HK-2 (cell line): ENCODE results near the gene PIGZ.
A peak's percentile ranks its signal among the peaks of the same experiment; 100 is the strongest.

Experiments
- DNase-seq: peaks from one replicate; pipeline ENCODE4 v3.0.0-alpha.2; 2018; ENCODE audit not compliant: unreplicated experiment

Gene PIGZ, protein sequence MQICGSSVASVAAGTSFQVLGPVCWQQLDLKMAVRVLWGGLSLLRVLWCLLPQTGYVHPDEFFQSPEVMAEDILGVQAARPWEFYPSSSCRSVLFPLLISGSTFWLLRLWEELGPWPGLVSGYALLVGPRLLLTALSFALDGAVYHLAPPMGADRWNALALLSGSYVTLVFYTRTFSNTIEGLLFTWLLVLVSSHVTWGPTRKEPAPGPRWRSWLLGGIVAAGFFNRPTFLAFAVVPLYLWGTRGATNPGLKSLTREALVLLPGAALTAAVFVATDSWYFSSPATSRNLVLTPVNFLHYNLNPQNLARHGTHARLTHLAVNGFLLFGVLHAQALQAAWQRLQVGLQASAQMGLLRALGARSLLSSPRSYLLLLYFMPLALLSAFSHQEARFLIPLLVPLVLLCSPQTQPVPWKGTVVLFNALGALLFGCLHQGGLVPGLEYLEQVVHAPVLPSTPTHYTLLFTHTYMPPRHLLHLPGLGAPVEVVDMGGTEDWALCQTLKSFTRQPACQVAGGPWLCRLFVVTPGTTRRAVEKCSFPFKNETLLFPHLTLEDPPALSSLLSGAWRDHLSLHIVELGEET

GRCh38 chr3:196968233-196969133, at the start of gene PIGZ:
PIGZ (minus strand) TSS chr3:196968833; CDS start chr3:196952031, 16,802 bp downstream.
- peak; percentile 46 for DNase-seq

DNA sequence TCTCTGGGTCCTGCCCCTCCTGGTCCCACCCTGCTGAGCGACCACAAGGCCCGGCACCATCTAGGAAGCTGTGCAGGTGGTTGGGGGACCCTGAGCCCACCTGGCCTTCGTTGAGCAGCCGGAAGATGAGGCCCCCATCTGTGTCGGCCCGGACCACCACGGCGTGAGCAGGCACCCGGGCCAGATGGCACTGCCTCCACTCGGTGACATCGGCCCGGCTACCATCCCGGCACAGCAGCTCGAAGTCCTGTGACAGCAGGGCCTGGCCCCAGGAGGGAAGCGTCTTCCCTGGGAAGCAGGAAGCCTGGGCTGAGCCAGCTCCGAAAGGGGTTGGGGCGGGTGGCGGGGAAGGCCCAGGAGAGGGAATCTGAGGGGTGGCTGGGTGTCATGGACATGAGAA, 48.4 kb upstream of the PIGZ start:
- no peak for DNase-seq

GRCh38 chr3:197015790-197016736, 47.4 kb upstream of the PIGZ start:
- no peak for DNase-seq

GRCh38 chr3:197014942-197015575, 46.4 kb upstream of the PIGZ start:
- DNase-seq: no peak

DNA sequence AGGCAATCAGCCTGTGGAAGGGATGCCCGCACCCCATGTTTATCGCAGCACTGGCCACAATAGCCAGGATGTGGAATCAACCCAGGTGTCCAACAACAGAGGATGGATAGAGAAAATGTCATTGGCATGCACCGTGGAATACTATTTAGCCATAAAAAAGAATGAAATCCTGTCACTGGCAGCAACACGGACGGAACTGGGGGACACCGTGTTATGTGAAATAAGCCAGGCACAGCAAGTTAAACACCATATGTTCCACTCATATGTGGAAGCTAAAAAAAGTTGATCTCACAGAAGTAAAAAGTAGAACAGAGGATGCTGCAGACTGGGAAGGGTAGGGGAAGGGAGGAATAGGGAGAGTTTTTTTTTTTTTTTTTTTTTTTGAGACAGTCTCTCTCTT, 45.4 kb upstream of the PIGZ start:
- no peak for DNase-seq

GRCh38 chr3:197012540-197012883, 43.9 kb upstream of the PIGZ start:
- DNase-seq: no peak

GRCh38 chr3:197011780-197012539, 43.3 kb upstream of the PIGZ start:
- DNase-seq: no peak

- no peak for DNase-seq
Observed at GRCh38 chr3:197010556-197011351, 42.1 kb upstream of the PIGZ start.

DNA sequence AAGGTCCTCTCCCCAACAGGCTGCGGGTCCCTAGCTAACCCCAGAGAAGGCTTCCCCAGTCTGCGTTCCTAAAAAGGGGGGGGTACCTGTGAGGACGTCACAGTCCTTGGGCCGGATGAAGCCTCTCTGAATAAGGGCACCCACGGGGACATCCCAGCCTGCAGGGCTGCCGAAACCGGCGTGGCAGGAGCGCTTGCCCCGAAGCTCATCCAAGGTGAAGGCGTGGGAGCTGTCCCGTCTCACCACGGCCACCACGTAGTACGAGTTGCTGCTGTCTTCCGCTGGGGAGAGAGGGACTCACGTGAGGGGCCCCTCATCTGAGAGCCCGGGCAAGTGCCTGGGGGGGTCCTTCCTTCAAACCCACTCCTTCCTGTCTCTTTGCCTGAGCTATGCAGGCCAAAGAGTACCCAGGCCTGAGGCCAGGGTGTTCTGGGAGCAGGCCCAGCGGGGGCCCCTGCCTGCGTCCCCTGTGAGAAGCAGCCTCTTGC, 40.9 kb upstream of the PIGZ start:
- DNase-seq: no peak

DNA sequence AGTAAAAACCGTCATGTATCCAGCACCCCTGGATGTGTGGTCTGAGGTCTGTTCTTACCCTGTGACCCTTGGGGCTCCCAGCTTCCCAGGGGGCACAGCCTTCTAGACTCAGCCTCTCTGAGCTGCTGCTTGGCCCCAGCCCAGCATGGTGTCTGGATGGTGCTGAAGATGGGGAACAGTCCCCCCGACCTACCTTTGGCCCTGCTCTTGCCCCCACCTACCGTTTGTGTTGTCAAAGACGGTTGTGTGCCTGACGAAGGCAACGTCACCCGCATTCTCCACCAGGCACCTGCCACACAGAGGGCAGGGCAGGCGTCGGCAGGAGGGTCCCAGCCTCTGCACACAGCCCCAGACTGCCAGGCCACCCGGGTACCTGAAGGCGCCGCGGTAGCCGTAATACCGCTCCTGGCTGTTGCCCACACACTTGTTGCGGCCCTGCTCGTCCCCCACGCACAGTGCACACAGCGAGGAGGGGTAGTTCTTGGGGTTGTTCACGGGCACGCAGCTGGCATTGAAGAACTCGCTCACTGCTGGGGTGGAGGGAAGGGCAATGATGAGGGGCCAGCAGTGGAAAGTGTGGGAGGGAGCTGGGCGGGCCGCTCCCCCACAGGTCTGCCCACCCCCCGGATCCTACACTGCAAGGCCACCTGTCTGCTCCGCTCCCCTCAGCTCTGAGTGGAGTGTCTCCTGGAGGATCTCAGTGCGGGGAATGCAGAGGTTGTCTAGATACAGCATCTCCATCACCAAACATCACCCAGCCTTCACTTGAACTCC, 40.0 kb upstream of the PIGZ start:
- DNase-seq: no peak

GRCh38 chr3:197007953-197008352, 39.3 kb upstream of the PIGZ start:
- no peak for DNase-seq

- no peak for DNase-seq
Observed at GRCh38 chr3:197007296-197007940, 38.8 kb upstream of the PIGZ start.

DNA sequence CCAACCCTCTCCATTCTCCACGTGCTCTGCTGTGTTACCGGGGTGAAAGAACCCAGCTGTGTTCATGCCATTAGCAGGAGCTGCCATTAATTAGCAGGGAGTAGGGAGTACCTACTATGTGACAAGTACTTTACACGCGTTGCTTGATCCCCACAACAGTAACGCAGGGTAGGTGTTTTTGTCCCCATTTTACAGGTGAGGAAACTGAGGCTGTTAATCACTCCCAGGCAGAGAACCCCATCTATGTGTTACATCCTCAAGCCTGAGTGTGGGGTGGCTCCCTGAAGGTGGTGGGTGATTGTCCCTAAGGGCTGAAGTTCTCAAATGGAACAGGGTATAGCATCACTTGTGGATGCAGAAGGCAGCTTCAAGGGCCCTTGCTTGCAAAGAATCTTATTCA, 38.2 kb upstream of the PIGZ start:
- no peak for DNase-seq

DNA sequence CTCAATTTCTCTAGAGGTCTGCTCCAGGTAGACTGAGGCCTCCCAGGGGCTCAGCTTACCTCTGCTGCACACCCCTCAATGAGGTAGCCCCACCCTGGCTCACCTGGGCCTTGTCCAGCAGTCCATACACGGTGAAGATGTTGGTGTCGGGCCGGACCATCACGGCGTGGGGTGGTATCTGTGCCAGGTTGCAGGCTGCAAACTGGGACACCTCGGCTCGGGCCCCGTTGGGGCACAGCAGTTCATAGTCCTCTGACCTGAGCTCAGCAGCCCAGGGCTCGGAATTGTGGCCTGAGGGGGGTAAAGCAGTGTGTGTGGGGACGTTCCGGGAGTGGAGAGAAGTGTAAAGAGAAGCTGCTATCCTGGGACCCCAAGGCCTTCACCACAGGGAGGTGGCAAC, 37.8 kb upstream of the PIGZ start:
- DNase-seq: no peak

GRCh38 chr3:197003461-197004385, 35.1 kb upstream of the PIGZ start:
- no peak for DNase-seq

DNA sequence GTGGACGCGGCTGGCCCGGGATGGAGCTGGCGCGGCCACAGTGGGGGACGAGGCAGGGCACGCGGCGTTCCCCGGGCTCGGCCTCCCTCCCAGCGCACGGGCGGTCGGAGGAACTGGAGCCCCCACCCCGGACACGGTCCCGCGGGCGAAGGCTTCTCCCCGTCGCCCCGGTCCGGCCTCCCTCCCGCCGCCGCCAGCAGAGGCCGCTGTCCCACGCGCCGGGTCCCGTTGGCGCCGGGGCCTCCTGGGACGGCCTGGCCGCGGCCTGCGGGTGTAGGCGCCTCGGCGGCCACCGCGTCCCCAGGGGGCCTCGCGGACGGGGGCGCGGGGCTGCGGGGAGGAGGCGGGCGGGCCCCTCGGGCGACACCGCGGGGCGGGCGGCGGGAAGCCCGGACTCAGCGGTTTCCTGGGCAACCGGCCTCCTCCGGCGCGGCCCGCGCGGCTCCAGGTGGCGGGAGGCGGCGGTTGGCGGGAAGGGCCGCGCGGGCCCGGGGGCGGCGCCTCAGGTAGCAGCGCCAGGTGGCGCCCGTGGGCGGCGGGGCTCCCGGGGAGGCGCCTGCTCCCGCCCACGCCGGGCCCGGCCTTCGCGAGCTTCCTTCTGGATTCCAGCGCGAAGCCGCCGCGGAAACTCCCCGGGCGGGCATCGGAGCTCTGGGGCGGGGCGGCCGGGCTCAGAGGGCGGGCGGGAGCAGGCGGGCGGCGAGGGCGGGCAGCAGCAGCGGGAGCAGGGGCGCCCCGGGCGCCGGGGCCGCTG, 34.2 kb upstream of the PIGZ start:
- peak; percentile 93 for DNase-seq
